GM18861 (cell line): ENCODE data around the gene IGFN1.

Experiments
- ATAC-seq: cut with Tn5 transposase; IDR thresholded peaks from one replicate; pipeline ENCODE4 v1.9.1; 2021; ENCODE audit not compliant: unreplicated experiment

IGFN1 gene

DNA sequence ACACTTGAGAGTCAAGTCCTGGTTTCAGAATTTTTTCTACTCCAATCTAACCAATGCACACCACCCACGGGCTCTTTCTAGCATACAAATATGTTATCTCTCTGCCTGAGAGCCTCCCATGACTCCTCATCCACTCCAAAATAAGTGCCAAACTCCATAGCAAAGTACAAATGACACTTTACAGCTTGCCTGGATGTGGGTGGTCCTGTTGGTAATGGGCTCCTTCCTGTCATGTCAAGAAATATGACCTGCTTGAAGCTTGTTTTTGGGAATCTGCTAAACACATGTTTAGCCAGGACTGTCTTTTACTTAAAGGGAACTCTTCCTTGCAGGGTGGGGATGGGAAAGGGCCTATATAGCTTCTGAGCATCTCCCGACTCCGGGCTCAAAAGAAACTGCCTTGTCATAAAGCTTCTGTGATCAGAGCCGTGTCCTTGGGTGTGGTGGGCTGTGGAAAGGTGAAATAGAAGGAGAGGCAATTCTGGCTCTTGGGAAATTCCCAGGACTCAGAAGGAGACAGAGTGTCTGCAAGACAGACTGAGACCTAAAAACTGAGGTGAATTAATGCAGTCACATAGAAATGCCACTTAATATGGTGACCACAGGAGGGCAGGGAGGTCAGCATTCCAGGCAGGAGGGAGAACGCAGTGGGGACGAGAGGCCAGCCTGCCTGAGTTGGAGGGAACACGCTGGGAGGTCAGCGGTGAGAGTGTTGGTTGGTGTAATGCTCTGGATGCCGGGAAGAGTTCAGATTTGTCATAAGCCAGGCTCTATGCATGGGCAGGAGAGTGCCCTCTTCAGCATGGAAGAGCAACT lies 6.1 kb upstream of the IGFN1 start:
- no peak for ATAC-seq

DNA sequence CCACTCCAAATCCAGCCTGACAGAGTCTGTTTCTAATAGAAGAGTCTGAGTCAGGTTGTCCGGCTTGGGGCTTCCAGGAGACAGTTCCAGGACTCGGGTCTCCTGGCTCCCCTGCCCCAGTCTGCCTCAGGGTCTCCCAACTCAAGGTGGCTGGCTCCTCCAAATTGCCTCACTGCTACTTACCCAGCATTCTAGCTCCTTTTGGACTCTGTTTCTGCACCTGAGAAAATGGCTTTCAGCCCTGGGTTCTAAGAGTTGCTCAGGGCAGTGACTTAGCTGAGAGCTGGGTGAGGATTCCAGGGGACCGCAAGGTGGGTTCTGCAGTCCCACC lies 5.5 kb upstream of the IGFN1 start:
- ATAC-seq, result no peak

GRCh38 chr1:201185527-201186128 lies 5.0 kb upstream of the IGFN1 start:
- no peak for ATAC-seq

DNA sequence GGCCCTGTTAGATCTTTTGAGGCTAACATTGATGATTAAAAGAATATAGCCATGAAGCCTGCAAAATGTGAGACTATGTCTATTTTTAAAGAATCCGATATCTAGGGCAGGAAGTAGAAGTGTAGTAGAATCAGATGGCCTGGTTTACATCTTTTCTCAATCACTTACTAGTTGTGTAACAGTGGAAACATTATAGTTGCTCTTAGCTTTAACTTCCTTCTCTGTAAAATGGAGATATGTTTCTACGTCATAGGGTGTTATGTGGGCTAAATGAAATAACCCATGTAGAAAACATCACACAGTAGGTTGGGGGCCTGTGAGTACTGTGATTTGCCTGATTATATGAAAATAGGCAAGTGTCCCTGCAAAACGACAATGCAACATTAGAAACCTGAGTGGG lies 4.4 kb upstream of the IGFN1 start:
- no peak for ATAC-seq

DNA sequence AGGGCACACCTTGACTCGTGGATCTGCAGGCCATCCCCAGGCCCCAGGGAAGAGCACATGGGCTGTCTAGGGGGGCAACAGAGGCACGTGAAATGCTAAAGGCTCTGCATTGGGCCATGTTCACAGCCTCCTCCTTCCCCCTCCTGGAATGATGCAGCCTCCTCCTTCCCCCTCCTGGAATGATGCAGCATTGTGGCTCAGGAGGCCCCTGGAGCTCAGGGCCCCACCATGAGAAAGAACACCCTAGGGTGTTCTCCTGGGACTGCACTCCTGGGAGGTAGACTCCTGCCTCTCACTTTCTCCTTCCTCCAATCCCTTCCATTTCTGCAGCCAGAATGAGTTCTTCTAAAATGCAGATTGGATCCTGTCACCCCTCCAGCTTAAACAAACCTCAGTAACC lies 1.5 kb upstream of the IGFN1 start:
- no peak for ATAC-seq

DNA sequence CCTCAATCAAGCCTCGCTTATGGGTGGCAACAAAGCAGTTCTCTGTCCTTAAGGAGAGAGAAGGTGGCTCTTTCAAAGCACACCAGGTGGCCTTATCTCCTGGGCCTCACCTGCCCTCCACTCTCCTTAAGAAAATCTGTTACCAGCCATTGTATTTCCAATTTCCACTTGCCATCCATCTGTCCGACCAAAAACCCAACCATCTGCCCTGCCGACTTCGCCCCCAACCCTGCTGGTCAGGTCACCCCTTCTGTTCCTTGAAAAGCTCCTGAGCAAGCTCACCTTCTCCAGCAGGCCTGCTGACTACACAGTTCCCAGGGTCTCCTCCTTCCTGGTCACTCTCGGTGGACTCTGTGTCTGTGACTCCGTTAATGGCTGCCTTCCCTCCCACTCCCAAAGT lies 619 bp upstream of the IGFN1 start:
- ATAC-seq, result no peak

DNA sequence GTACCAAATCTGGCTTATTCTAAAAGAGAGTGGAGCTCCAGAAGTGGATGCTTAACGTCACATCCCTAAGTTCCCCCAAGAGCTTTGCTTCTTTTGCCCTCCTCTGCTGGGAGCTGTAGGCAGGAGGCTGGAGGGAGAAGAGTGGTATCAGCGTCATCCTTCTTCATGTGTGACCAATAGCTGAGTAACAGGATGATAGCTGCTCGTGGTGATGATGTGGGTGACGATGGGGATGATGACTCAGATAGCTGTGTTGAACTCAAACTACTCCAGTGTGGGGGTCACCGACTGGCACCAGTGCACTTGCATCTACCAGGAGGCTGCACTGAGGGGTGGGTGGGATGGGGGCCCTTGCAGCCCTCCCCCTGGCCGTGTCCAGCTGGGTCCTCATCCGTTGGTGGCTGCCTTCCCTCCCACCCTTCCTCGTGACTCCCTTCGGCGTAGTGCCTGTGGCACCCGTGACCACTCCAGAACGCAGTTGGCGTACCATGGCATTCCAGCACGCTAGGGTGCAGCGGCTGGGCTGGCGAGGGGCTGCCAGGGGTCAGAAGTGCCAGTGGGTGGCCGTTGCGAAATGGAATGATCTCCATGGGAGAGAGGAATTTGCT lies 1.1 kb downstream of the IGFN1 start:
- ATAC-seq, result no peak

DNA sequence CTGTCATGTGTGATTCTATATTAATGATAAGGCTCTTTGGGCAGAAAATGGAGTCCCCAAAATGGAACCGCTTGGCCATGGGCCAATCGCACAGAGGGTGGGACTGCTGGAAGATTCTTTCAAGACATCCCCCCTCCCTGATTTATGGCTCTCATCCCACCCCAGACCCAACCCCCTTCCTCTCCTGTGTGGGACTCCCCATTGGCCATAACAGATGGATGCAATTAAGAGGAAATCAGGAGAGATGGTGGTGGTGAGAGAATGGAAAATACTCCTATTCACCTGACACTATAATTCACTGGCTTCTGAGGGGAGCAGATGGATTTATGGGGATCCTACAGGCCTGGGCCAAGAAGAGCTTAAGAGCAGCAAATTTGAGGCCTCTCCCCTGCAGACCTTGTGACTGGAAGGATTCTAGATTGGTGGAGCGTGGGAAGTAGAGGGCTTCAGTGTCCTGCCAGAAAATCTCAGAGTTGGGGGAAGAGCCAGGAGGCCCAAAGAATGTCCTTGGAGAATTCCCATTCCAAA lies 1.7 kb downstream of the IGFN1 start:
- no peak for ATAC-seq

DNA sequence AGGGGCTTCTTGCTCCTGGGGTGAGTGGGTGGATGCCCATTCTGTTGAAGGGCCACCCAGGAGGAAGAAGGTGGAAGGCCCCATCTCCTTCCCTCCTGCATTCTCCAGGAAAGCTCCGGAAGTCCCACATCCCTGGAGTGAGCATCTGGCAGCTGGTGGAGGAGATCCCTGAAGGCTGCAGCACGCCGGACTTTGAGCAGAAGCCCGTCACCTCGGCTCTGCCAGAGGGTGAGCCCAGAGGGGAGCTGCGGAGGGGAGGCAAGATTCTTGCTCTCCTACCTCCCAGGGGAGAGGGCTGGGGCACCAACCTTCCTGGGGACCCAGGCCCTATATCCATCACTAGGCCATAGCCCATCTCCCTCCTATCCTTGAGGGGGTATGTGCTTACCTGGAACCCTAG lies 3.4 kb downstream of the IGFN1 start:
- no peak for ATAC-seq

GRCh38 chr1:201198598-201198997 lies 8.0 kb downstream of the IGFN1 start:
- no peak for ATAC-seq

DNA sequence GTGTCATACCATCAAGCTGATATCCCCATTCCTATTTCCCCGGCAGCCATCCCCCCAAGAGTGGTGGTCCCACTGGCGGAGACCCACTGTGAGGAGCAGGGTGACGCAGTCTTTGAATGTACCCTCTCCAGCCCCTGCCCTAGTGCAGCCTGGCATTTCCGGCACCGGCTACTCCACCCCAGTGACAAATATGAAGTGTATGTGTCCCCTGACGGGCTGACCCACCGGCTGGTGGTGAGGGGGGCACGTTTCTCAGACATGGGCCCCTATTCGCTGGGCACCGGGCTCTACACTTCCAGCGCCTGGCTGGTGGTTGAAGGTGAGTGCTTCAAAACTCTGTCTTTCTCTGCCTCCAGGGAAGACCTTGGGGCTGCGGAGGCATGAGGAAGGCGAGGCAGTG lies 14.4 kb downstream of the IGFN1 start:
- ATAC-seq, result no peak

DNA sequence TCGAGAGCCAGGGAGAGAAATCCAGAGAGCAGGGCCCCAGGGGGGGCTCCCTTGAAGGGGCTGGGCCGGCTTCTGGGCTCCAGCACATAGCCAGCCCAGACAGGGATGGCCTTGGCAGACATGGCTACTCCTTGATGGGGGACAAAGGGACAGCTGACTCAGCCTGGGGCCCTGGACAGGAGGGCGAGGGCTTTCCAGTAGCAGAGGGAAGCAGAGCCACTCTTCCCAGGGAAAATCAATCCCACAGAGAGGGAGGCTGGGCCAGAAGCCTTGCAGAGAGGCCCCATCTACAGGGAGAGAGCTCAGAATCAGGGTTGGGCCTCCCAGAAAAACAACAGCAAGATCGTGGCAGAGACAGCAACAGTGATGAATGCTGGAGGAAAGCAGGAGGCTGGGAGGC lies 15.6 kb downstream of the IGFN1 start:
- ATAC-seq, result no peak

DNA sequence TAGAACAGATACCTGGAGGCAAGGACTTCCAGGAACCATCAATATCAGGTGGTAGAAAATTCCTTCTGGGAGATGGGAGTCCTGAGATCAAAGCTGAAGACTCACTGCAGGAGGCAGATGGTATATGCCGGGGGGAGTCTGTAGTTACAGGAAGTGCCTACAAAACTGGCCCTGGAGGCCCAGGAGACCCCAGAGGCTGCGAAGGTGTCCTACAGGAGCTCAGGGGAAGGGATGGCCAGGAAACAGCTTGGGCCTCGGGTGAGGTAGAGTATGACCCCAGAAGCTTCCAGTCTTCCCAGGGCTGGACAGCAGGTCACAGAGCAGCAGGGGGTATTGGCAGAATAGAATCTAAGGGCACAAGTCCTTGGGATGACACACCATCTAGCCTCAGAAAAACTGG lies 16.4 kb downstream of the IGFN1 start:
- ATAC-seq, result no peak

GRCh38 chr1:201208236-201208635 lies 17.6 kb downstream of the IGFN1 start:
- ATAC-seq, result no peak

DNA sequence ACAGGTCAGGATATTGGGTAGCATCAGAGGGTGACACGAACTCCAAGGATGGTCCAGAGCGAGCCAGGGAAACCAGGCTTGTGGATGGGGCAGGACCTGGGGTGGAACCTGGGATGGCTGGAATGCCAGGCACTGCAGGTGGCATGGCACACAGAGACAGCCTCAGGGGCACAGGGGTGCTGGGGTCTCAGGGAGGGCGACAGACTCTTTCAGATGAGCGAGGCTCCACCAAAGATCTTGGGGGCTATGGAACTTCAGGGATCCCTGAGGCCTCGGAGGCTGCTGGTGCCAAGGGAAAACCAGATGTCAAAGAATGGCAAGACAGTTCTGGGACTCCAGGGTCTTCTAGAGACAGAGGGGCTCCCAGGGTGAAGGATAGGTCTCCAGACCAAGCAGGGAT lies 21.4 kb downstream of the IGFN1 start:
- no peak for ATAC-seq

DNA sequence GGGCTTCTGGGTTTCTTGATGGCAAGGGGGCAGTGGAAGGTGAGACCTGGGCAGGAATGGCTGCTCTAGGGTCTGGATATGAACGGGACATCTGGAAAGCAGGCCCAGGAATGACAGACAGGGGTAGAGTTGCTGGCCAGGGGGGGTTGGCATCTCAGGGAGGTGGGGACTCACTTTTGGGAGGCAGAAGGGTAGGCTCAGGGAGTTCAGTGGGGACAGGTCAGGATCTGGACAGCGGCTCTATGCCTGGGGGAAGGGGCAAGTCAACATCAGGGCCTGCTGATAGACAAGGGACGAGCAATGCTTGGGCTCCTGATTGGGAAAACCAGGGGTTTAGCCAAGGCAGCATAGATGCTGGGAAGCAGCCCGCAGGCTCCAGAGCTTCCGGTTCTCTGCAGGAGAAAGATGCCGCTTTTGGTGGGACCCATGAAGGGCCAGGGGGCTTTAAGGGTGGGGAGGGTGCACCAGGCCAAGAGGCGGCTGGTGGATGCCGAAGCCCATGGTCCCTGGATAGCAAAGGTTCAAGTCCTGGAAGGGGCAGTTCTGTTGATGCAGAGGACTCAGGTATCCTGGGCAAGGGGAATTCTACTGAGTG lies 21.9 kb downstream of the IGFN1 start:
- no peak for ATAC-seq

- no peak for ATAC-seq
Observed at GRCh38 chr1:201213106-201213770, 22.6 kb downstream of the IGFN1 start.

DNA sequence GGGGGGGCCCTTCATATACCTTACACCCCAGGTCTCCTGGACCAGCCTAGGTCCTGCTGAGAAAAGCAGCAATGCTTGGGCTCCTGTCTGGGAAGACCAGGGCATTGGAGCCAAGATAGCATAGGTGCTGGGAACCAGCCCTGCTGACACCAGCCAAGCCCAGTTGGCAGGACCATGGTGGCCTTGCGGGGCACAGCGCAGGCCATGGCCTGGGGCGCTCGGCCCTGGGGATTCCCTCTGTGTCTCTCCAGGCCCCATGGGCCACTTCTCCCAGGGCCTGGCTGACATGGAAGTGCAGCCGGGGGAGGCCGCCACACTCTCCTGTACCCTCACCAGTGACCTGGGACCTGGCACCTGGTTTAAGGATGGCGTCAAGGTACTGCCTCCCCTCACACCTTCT lies 23.3 kb downstream of the IGFN1 start:
- ATAC-seq, result no peak

DNA sequence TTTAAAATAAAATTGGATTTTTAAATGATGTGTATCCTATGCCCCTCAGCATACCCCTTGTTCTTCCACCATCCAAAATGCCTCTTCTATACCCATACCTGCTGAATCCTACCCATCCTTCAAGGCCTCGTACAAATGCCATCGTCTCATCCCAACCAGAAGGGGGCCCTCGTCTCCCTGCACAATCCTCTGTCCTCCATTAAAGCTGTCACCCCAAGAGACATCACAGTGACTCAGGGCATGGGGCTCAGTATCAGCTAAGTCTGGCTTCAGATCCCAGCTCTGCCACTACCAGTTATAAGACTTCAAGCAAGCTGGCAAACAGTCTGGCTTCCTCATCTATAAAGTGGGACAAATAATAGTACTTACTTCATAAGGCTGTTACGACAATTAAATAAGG lies 23.8 kb downstream of the IGFN1 start:
- ATAC-seq, result no peak

DNA sequence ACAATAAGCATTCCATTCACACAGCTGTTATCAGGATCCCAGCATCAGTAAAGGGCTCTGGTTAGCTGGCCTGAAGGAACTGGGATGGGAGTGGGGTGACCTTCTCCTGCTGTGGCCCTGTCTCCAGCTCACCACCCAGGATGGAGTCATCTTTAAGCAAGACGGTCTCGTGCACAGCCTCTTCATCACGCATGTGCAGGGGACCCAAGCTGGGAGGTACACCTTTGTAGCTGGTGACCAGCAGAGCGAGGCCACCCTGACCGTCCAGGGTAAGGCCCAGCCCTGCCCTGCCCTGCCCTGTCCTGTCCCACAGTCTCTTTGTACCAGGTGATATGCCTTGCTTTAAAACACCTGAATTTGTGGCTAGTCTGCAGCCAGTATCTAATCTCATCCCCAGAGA lies 24.3 kb downstream of the IGFN1 start:
- ATAC-seq, result no peak

DNA sequence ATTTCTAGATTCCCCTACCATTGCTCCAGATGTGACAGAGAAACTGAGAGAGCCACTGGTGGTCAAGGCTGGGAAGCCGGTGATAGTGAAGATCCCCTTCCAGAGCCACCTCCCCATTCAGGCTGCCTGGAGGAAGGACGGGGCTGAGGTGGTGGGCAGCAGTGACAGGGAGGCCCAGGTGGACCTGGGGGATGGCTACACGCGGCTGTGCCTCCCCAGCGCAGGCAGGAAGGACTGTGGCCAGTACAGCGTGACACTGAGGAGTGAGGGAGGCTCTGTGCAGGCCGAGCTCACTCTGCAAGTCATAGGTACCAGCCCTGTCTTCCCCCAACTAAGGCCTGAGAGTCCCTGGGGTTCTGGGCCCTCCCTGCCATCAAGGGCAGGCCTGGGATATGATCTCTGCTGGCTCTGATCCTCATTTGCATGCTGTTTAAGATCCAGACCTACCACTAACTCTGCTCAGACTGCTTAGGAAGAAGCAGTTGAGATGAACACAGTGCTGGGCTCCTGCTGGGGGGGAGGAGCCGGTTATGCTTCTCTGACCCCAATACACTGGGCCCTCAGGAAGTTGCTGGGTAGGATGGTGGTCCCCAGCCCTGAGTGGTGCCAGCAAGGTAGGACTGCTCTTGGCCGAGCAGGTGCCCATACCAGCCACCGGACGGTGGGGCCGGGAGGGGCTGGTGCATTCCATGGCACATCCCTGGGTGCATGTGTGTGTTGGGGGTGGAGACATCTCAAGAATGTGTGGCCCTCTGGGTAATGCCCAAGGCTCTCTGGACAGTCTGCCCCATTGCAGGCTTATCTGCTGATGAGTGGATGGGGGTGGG lies 25.1 kb downstream of the IGFN1 start:
- ATAC-seq, result no peak
